ENCODE results near the gene CCN2.
A peak's percentile ranks its signal among the peaks of the same experiment; 100 is the strongest.

CCN2 gene

GRCh38 chr6:131954059-131954774 is 3.0 kb upstream of the CCN2 start:
- TF ChIP-seq CTCF (IDR thresholded peaks at IDR 0.05) = no peak

- no peak for TF ChIP-seq CTCF (IDR thresholded peaks at IDR 0.05)
Measured at GRCh38 chr6:131952886-131953509, 1.8 kb upstream of the CCN2 start.

GRCh38 chr6:131951576-131952230 is 531 bp upstream of the CCN2 start:
- TF ChIP-seq CTCF (IDR thresholded peaks at IDR 0.05) = no peak

GRCh38 chr6:131949909-131950766 is 1.0 kb downstream of the CCN2 start:
- peak; percentile 42 for TF ChIP-seq CTCF (IDR thresholded peaks at IDR 0.05)

GRCh38 chr6:131949620-131949908 is 1.6 kb downstream of the CCN2 start:
- no peak for TF ChIP-seq CTCF (IDR thresholded peaks at IDR 0.05)

- no peak for TF ChIP-seq CTCF (IDR thresholded peaks at IDR 0.05)
Measured at GRCh38 chr6:131948692-131949619, 2.2 kb downstream of the CCN2 start.

All from LNCAP (cell line).